Measurements from ENCODE around the gene THAP6. TPM values are rescaled to one million over a fixed set of nuclear protein-coding genes. Genes with fewer than 3 reads are reported as not detected.

THAP6 gene
- total and polyA plus RNA-seq, 2 of the 8 experiments (the other 6 are each of a cell fraction or from before 2014, with no cell fraction given) = 3.3 to 9.7 TPM

GRCh38 chr4:75477201-75477600 is 37.1 kb upstream of the THAP6 start (continued):
- TF ChIP-seq CBX8 (IDR thresholded peaks at IDR 0.05; ENCODE audit: borderline replicate concordance, low read depth, low read length) = no peak
- no peak for TF ChIP-seq BRCA1 (IDR thresholded peaks at IDR 0.05; ENCODE audit: low read depth, low read length)
- no peak for TF ChIP-seq TAF7 (optimal IDR thresholded peaks at IDR 0.05; ENCODE audit: borderline replicate concordance, low read depth, low read length)
- no peak for TF ChIP-seq CEBPB (IDR thresholded peaks at IDR 0.05; ENCODE audit: low read depth, low read length)
- TF ChIP-seq JUND (IDR thresholded peaks at IDR 0.05; ENCODE audit: low read length) = no peak
- TF ChIP-seq HDAC6 (IDR thresholded peaks at IDR 0.05; ENCODE audit: low read depth, low read length) = no peak
- TF ChIP-seq SUZ12 (IDR thresholded peaks at IDR 0.05; ENCODE audit: low read length) = no peak
- no peak for TF ChIP-seq TBP (IDR thresholded peaks at IDR 0.05; ENCODE audit: low read depth, low read length)
